Hematopoietic multipotent progenitor cell treated with erythropoietin and hydrocortisone succinate and interleukin-3 and kit ligand, for 4 days (in vitro differentiated cells): ENCODE measurements around the gene LGR4.
"Not testable (repeated sequence)": the region's sequence is repeated elsewhere in the genome, so short reads cannot be mapped to it uniquely, and the experiment has no call there.

Source experiments
- DNase-seq: peaks from one replicate; pipeline ENCODE4 v3.0.0-alpha.2; 2015

Gene LGR4

DNA sequence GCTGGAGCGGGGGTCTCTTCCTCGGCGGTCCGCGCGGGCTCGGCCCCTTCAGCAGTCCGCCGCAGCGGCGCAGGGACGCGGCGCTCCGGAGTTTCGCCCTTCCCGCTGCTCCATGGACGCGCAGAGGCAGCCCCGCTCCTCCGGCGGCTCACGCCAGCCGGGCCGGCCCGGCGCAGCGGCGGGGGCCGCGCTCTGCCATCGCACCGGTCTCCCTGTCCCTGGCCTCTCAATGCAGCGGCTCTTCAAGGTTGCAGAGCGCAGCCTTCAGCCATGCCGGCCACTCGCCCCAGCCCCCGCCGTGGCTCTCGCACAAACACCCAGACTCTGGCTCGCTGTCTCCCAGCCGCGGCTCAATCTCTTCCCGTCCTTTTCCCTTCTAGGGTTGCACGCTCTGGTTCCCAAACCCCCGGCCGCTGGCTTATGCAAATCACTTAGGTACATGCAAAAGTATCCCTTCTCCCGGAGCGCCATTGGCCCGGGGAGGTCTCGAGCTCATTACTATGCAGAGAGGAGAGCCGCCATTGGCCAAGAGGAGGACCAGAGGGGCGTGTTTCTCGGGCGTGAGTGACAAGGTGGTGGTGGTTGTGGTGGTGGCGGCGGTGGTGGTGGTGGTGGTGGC, at the start of gene LGR4:
Gene LGR4, minus strand, starts transcription at position 393 of the 619 bp plus-strand sequence. CDS start 488 bp downstream, outside the sequence.
- peak; percentile 95 for DNase-seq

DNA sequence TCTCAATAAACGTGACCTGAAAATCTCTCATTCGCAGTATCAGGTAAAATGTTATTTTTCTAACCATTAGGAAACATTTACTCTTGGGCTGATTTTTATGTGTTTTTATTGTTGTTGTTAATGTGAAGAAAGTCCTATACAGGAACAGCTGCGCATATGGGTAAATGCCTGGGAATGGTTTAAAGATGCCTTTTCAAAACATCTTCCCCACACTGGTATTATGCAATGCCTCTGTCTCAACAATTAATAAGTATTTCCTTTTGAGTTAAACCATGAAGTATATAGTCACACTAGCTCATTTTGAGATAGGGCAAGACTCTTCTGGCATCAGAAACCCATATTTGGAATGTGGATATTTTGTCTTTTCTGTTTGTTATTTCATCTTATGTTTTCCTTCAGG, 47.6 kb upstream of the LGR4 start:
- no peak for DNase-seq

GRCh38 chr11:27518518-27518917, 45.9 kb upstream of the LGR4 start:
- no peak for DNase-seq

DNA sequence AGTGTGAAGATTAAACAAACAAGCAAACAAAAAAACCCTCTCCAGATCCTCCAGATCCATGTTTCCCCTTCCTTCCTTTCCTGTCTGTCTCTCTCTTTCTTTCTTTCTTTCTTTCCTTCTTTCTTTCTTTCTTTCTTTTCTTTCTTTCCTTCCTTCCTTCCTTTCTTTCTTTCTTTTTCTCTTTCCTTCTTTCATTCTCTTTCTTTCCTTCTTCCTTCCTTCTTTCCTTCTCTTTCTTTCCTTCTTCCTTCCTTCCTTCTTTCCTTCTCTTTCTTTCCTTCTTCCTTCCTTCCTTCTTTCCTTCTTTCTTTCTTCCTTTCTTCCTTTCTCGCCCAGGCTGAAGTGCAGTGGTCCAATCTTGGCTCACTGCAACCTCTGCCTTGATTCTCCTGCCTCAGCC, 44.9 kb upstream of the LGR4 start:
- not testable (repeated sequence) for DNase-seq

GRCh38 chr11:27514558-27514957, 42.0 kb upstream of the LGR4 start:
- DNase-seq = no peak

DNA sequence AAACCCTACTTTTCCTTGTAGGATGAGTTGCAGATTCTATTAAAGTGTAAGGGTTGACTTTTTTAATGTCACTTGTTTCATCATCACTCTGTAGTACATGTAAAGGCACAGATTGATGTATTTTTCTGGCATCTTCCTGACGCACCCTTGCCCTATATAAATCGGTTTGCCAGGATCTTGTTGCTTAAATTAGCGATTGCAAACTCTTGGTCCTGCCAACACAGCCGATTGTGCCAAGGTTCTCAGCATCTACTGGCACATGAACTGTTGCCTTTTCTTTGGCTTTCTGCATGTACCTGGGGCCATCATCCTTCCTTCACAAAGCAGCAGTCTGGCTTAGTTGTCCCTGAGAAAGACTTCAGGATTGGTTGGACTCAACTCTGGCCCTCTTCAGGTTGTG, 41.5 kb upstream of the LGR4 start:
- no peak for DNase-seq

DNA sequence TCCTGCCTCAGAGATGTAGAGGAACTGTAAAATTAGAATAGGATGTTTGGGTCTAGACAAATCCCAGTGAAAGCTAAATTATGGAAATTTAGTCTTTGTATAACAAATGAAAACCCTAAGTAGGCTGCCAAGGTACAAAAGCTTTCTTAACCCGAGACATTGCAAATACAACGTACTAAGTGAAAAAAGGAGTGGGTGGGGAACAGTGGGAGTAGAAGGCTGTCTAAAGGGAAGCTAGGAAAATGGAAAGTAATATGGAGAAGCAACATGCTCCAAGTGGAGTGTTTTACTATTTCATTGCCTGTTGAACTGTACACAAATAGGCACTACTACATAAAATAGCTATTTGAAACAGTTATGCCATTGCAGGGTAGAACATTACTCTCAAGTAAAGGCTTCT, 40.8 kb upstream of the LGR4 start:
- no peak for DNase-seq

DNA sequence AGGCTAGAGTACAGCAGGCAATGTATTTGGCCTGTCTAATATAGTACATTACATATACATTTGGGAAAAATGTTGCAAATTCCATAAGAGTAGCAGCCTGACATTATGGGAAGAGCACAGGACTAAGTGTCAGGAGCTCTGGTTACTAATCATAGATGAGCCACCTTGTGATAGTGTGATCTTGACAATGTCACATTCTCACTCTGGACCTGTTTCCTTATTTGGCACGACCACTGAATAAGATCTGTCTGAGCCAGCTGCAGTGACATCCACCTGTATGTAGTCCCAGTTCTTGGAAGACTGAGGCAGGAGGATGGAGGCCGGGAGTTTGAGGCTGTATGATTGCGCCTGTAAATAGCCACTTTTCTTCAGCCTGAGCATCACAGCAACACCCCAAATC, 39.6 kb upstream of the LGR4 start:
- DNase-seq = no peak

GRCh38 chr11:27509908-27510307, 37.3 kb upstream of the LGR4 start:
- DNase-seq = peak; percentile 33

- DNase-seq = peak; percentile 5
These were observed 35.1 kb upstream of the LGR4 start for GRCh38 chr11:27507557-27508322.

DNA sequence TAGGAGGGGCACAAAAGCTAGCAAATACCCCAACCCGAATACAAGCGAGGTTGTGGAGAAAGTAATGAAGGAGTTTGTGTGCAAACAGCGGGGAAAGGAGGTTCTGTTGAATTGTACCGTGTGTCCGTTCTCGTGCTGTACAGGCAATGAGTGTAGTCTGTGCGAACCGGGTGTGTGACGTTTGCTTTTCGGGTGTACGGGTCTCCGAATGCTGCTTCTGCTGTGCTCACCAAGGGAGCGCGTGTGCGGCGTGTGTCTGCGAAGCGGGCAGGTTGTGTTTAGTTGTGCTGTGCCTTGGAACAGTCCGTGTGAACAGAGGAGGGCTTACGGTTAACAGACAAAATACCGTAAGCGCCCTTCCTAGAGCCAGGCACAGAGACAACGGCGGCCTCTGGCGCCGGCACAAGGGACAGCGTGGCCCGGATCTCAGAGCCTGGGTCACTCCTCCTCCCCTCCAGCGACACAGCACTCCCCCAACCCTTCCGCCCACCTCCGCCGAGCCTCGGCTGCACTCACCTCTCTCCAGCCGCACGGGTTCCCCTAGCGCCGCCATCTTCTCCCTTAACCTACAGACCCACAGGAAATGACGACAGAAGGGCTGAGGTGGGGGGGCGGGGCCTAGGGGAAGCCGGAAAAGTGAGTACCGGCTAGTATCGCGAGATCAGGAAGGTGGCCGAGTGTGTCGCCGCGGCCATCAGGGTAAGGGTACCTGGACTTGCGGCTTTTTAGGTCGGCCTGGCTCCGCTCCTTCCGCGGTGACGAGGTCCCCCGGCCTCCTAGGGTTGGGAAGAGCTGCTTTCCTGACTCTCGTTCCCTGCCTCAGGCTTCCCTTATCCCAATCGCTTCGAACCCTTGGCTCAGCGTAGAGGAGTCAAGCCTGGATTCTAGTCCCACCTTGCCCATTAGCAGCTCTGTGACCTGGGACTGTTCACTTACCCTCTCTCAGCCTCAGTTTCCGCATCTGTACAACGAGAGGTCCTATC, 33.9 kb upstream of the LGR4 start, which contains the start of gene LIN7C:
Gene LIN7C, minus strand, starts transcription at position 570 of the 983 bp plus-strand sequence. Its CDS starts 17 bp downstream, at position 553.
- DNase-seq = peak; percentile 98

DNA sequence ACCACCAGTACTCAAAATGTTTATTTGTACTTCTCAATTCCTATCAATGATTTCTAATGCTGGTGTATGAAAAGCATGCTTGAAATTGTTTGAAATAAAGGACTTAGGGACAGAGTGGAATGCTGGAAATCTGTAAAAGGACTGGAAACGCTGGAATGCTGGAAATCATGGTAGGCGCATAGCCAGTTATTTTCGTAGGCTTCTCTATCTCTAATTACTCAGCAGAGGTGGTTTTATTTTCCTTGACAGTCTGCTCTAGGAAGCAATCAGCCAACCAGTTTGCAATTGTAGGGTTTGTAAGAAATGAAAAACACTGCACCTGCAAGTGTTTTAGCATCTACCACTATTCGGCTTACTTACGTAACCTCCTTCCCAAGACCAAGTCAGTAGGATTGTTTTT, 33.2 kb upstream of the LGR4 start:
- DNase-seq = no peak

- DNase-seq = no peak
These were observed 31.6 kb upstream of the LGR4 start for GRCh38 chr11:27504205-27504604.

DNA sequence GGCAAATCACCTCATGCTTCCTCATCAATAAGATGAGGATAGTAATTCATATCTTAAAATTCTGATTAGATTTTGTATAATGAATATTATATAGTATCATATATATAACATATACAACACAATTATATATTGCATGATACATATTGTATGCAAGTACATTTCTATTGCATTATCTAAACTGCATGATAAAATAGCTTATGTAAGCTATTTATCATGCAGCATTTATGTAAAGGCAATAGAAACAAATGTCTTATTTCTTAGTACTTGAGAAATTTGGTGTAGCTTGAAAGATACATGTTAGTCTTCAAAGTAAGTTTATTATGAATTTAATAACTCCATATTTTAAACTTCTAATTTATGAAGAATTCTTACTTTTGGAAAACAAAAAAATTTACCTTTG, 28.5 kb upstream of the LGR4 start:
- DNase-seq = no peak

DNA sequence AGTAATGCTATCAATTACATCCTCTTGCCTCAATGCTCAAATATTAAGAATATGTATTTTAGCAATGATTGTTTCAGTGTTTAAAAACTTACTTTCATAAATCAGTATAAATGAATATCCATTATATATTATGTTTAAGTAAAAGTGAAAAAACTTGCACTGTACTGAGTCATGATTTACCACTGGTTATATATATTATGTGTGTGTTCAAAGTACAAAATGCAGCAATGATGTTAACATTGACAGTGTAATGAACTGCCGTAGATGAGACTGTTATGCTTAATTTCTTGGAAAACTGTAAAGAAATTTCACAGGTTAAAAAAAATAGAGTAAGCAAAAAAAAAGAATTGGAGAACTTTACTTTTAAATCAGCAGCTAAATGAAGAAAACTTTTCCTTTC, 25.3 kb upstream of the LGR4 start:
- no peak for DNase-seq

DNA sequence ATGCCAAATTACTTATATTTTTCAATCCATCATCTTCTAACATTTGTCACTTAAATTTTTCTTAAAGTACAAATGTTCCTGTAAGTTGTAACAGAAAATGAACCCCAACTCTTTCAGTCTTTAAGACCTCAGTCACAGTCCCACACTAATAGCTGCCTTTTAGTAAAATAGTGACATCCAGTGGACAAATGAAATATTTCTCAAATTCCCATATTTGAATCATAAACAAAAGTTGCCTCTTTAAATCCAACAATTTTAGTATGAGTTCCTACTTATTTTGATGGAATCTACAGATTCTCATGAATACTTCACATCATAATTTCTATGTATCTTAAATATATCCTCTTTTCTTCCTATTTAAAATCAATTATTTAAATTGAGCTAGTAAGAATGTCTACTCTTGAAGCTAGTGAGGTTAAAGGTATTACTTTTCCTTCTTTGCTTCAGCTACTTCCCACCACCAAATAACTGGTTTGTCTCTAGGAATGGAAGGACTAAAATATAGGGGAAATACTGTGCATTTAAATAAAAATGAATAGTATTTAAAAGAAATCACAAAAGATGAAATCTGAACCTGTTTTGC, 24.8 kb upstream of the LGR4 start:
- DNase-seq = peak; percentile 71

DNA sequence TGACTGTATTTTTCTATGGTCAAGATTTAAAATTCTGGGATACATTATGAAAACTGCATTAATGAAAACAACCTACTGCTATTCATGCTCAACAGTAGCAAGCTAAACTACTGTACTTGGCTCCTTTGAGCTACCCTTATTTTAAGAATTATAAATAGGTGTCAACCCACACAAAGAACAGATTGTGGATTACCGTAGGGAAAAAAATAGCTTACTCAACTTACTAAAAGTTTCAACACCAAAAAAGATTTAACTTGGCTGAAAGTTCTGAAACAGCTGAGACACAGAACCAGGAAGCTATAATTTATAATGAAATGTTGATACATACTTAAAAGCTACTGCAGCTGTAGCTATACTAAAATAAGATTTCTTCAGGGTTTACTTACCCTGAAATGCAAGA, 23.9 kb upstream of the LGR4 start:
- no peak for DNase-seq

GRCh38 chr11:27495710-27496300, 23.2 kb upstream of the LGR4 start:
- no peak for DNase-seq

GRCh38 chr11:27489092-27489491, 16.5 kb upstream of the LGR4 start:
- DNase-seq = no peak

- DNase-seq = no peak
These were observed 15.1 kb upstream of the LGR4 start for GRCh38 chr11:27487706-27488105.

DNA sequence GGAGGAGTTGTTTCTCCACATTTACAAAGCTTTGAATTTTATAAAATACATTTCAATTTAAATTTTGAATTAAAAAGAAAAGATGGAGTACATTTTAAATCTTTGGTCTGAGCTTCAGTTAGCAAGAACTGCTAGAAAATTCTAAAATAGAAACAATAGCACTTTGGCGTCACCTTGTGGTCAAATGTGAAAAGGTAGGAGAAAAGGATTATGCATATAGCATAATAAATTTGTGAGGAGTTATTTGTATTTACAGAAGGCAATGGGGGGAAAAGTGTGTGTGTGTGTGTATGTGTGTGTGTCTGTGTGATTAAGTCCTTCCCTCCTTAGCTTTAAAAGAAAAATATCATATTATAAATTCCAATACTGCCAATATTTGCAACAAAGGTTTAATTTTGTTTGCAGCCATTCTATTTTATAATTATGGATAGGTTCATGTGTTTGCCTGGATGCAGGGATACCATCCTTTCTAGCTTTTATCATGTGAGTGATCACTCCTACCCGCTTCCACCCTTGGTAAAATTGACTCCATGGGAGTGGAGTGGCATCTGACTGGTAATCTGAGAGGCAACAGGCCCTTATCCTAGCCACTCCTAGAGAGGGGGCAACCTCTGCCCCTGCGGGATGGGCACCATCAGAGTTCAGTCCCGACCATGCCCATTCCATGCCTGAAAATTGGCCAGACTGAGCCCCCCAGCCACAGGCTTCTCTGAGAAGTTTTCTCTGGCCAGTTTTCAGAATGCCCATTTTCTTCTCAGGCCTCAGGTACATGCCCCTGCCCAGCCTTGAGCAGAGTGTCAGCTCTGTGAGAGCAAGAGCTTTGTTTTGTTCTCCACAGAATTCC, 13.6 kb upstream of the LGR4 start:
- peak; percentile 81 for DNase-seq

- no peak for DNase-seq
These were observed 10.2 kb upstream of the LGR4 start for GRCh38 chr11:27482793-27483192.
